Thyroid gland (tissue), 4 donors: ENCODE data around the gene SUMF1.

Source experiments
- CTCF ChIP-seq, 6 experiments: fragments of 200-600 bp in 3 of 6; fragments of 450-650 bp in 3 of 6; sonication (generic) in 3 of 6; IDR thresholded peaks; one replicate each; pipeline ENCODE4 v1.5.1; 2016 to 2019; ENCODE audit warnings: antibody characterized with exemption in 6 of 6, mild to moderate bottlenecking in 2 of 6, inconsistent platforms in 1 of 6, moderate library complexity in 1 of 6
- POLR2A ChIP-seq, 2 donors: fragments of 450-650 bp; IDR thresholded peaks; one replicate each; pipeline ENCODE4 v1.6.1; 2017; ENCODE audit warnings: antibody characterized with exemption in 2 of 2, mild to moderate bottlenecking in 2 of 2, moderate library complexity in 1 of 2

- no peak for TF ChIP-seq CTCF (IDR thresholded peaks at IDR 0.05)
- no peak for TF ChIP-seq POLR2A (IDR thresholded peaks at IDR 0.05)
Observed at GRCh38 chr3:4438296-4438695, 28.8 kb downstream of the SUMF1 start.
